Loucy (cell line): Measurements from ENCODE around the gene CFAP54.

ENCODE experiments used
- CTCF ChIP-seq: fragments of 200-600 bp; sonication (generic); conservative IDR thresholded peaks from 2 replicates; pipeline ENCODE4 v1.5.1; 2014; ENCODE audit warnings: mild to moderate bottlenecking, antibody characterized with exemption, low read length
- EZH2phosphoT487 ChIP-seq: fragments of 200-600 bp; IDR thresholded peaks from 2 replicates; pipeline ENCODE4 v1.6.1; 2018; ENCODE audit warnings: antibody characterized with exemption, mild to moderate bottlenecking, moderate library complexity, borderline replicate concordance

GRCh38 chr12:96590970-96591369 is 101.6 kb downstream of the CFAP54 start:
- TF ChIP-seq CTCF (no peak), EZH2phosphoT487 (no peak)
